GM04503 (cell line): ENCODE measurements around the gene PLEKHA5.
"Not testable (repeated sequence)": the region's sequence is repeated elsewhere in the genome, so short reads cannot be mapped to it uniquely, and the experiment has no call there.

ENCODE experiments used
- DNase-seq: peaks from one replicate; pipeline ENCODE4 v3.0.0-alpha.2; 2012; ENCODE audit warnings: low read depth

PLEKHA5 gene

DNA sequence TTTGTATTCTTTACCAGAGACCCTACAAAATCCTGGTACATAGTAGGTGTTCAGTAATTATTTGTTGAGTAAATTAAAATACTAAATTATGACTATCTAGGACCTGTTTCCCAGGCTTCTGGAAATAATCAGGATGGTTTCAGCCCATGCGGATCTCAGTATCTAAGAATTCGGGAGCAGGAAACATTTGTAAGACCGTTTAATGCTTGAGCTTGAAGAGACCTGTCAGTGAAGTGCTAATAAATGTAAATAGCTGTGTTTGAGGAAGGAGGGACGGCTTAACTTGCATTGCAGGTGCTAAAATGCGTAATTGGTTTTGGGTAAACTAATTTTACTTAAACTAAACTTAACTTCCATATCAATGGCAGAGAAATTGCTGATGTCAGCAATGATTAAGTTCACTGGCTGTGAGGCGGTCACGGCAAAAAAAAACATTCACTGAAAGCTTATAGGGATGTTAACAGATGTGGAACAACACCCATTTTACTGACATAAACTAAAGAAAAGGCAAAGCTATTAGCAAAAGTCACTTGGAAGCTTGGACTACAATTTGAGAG, 281.2 kb downstream of the PLEKHA5 start:
- no peak for DNase-seq

DNA sequence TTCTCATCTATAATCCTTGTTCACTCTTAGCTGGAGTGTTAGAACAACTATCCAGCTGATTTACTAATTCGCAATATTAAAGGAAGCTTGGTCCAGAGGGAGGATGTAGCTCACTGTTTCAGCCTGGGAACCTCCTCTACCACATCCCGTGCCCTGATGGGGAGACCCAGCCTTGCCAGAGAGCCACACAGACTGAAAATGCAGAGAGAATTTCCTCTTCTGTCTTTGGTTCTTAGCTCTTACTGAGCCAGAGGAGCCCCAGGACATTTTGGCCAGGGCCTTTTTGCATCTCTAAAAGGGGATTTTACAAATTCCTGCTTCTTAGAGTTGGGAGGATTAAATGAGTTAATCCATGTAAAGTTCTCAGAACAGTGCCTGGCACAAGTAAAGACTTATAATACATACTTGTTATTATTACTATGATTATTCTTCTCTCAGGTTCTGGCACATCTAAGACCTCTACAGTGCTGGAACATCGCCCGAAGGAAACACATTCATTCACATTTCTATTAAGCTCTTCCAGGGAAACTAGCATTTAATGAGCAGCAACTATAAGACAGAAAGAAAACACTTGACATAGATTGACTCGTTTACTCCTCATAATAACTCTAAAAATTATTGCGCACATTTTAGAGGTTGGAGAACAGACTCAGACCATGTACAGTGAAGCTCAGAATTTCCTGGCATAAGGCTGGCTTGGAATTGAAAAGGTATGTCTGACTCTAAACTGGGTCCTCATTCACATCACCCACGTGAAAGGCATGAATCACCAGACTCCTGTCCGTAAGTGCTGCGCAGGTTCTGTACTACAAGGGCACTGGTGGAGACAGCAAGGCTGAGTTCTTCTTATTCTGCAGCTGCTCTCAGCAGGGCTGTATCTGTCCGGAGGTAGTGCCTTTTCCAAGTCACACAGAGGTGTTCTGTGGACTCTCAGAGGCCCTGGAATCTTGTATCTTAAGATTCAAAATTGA, 282.0 kb downstream of the PLEKHA5 start:
- DNase-seq, result no peak

DNA sequence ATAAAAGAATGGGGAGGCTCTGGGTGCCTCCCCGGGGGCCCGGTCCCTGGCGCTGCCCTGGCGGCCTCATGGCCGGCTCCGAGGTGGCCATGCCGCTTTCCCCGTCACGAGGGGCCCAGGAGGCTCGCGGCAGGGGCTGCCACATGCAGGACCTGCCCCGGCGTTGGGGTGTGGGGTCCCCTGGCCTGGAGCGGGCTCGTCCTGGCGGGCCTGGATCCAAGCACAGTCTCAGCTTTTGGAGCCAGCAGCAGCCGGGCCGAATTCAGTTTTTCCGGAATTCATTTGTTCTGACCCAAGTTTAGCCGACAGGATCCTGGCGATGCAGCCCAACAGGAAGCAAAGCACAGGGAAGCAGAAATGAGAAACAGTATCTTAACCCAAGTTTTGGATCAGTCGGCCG, 283.3 kb downstream of the PLEKHA5 start:
- DNase-seq, result no peak

DNA sequence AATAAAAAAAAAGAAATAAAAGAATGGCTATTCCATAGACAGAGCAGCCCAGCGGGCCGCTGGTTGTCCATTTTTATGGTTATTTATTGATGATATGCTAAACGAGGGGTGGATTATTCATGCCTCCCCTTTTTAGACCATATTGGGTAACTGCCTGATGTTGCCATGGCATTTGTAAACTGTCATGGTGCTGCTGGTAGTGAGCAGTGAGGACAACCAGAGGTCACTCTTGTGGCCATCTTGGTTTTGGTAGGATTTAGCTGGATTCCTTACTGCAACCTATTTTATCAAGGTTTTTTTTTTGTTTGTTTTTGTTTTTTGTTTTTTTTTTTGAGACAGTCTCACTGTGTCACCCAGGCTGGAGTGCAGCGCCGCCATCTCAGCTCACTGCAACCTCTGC, 284.0 kb downstream of the PLEKHA5 start:
- not testable (repeated sequence) for DNase-seq

DNA sequence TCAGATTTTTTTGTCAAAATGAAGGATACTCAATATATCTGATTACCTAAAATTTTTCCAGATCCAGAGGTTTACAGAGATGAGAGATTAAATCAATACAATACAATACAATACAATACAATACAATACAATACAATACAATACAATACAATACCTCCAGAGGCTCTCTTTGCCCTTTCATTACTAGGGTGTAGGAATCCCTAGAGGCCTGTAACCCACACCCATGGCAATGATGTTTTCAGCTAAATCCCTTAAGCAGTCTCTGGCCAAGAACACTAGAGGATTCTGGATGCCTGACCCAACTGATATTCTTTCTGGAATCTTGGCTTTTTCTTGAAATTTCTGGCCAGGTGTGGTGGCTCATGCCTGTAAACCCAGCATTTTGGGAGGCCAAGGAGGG, 286.0 kb downstream of the PLEKHA5 start:
- DNase-seq, result no peak

DNA sequence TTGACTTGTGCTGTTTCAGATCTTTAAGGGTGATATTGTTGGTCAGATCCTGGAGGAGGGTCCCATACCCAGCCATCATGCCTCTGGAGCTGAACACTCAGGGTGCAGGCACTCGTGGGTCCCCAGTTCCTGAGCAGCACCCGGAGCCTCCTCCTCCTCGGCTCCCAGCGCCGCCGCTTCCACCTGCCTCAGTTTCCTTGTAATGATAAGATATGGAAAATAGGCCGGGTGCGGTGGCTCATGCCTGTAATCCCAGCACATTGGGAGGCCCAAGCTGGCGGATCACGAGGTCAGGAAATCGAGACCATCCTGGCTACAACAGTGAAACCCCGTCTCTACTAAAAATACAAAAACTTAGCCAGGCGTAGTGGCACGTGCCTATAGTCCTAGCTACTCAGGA, 289.6 kb downstream of the PLEKHA5 start:
- DNase-seq, result no peak

DNA sequence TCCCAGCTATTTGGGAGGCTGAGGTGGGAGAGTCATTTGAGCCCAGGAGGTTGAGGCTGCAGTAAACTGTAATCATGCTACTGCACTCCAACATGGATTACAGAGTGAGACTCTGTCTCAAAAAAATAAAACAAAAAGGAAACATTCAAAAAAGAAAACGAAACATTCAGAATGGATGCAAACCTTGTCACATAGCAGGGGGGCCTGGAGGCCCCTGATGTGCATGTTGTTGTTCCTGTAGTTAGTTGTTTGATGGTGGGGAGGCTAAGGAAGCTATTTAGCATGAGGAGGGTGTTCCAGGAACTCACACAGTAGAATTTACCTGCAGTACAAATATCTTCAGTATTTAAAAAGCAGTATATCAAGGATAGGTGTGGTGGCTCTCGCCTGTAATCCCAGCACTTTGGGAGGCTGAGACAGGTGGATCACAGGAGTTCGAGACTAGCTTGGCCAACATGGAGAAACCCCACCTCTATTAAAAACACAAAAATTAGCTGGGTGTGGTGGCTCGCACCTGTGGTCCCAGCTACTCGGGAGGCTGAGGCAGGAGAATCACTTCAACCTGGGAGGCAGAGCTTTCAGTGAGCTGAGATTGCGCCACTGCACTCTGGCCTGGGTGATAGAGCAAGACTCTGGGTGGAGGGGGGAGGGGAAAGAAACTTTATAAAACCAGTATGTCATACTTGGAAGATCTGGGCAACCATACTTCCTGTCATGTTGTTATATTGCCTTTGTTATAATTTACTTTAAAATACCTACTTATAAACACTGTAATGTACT, 292.2 kb downstream of the PLEKHA5 start:
- DNase-seq, result no peak

DNA sequence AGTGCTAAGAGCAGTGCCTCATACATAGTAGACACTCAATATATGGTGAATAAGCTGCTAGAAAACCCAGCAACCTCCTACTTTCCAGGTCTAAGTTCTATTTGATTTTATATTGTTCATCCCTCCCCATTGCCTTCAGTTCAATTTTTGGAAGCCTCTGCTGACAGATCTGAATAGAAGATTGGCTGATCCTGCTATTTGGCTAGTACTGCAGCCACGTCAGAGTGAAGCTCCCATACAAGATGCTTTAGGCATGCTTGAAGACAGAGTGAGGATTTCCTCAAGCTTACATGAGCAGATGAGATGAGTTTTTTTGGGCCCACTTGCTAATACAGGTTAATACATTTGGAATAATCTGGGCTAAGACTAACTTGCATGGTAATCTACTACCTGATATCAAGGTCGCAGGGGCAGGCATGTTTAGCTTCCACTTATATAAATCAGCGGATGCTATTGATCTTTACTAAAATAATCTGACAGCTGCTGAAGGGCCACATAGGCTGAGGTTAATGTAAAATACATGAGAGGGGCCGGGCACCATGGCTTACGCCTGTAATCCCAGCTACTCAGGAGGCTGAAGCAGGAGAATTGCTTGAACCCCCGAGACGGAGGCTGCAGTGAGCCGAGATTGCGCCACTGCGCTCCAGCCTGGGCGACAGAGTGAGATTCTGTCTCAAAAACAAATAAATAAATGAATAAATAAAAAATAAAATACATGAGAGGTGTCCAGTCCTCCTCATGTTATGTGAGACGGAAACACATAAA, 293.8 kb downstream of the PLEKHA5 start:
- DNase-seq, result no peak
